ENCODE measurements around the gene XRCC5.

GRCh38 chr2:216078776-216079175 lies 30.4 kb upstream of the XRCC5 start:
- TF ChIP-seq CTCF (IDR thresholded peaks at IDR 0.05) = no peak
- no peak for TF ChIP-seq EZH2phosphoT487 (IDR thresholded peaks at IDR 0.05)

Measured in neural progenitor cell (in vitro differentiated cells).